Measurements from ENCODE around the gene KIF13A. TPM values are rescaled to one million over a fixed set of nuclear protein-coding genes. Genes with fewer than 3 reads are reported as not detected.
"Not testable (repeated sequence)": the region's sequence is repeated elsewhere in the genome, so short reads cannot be mapped to it uniquely, and the experiment has no call there.

The KIF13A gene
- total RNA-seq, 8 experiments from 2014 or later: 15.5 to 50.5 (median 24.5) TPM

DNA sequence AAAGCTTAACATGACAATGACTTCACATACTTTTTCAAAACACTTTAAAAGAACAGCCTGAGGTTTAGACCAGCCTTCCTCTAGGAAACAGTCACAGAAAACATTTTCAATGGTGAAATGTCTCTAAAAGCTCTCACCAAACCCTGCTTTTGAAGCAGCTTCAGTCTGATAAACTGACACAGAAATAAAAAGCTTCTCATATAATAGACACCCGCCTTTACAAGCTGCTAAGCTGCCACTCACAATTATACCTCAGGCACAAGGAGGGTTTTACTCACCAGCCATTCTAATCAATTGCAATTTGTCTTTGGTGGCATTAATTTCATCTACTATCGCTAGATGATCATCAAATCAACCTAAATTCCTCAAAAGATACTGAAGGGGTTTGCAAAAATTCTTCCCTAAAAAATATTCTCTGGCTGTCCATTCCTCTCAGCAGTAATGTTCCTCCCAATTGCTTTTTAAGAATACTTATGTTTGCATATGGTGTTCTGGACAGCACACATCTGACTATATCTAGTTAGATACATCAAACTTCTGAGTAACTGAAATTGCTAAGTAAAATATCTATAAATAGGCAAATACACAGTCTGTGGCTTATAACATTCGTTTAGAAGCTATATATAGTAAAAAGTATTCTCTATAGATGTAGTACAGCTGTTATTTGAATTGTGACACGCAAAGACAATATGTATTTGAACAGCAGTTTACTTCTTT is 29.4 kb downstream of the KIF13A start:
- no peak overlapping the region for H3K27ac ChIP-seq
- peaks cover 4% of the 10 kb centered on the region in 2 donors for H3K4me1 ChIP-seq (replicated peaks in 1 of 2)
- no peak overlapping the region for H3K4me3 ChIP-seq
- in situ Hi-C loops (cut with MboI; ENCODE audit: low pct_unique_long_range_greater_than_20kb in 2 of 9, low sequenced_read_pairs in 9 of 9, unreplicated experiment in 9 of 9): no loop called here
- WGBS, 10 experiments: 56 to 90% (median 78%) methylated on average over 2 to 4 of the region's 4 CpGs
- no peak for ATAC-seq (replicated peaks in 6 of 8)

DNA sequence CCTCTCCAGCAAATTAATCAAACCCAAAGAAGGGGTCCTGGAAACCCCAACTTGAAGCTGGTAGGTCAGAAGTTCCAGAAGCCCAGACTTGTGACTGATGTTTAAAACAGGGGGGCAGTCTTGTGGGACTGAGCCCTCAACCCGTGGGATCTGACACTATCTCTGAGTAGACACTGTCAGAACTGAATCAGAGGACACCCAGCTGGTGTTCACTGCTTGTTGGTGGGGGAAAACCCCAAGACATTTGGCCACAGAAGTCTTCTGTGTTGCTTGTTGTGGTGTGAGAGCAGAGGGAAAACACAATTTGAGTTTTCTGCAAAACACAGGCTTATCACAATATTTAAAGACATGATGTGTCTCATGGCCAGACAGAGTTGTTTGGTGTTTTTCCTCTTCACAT is 29.9 kb downstream of the KIF13A start:
- H3K4me1 ChIP-seq (replicated peaks in 1 of 2): peaks cover 4% of the 10 kb centered on the region in 2 donors
- WGBS, 10 experiments: 0 to 67% (median 38%) methylated on average over 1 of the region's 1 CpG; no CpG with 5 or more reads in 7 of the 10 experiments
- ATAC-seq (replicated peaks in 6 of 8): no peak
- no peak overlapping the region for H3K4me3 ChIP-seq
- in situ Hi-C loops (cut with MboI; ENCODE audit: low pct_unique_long_range_greater_than_20kb in 2 of 9, low sequenced_read_pairs in 9 of 9, unreplicated experiment in 9 of 9): no loop called here
- H3K27ac ChIP-seq: no peak overlapping the region

DNA sequence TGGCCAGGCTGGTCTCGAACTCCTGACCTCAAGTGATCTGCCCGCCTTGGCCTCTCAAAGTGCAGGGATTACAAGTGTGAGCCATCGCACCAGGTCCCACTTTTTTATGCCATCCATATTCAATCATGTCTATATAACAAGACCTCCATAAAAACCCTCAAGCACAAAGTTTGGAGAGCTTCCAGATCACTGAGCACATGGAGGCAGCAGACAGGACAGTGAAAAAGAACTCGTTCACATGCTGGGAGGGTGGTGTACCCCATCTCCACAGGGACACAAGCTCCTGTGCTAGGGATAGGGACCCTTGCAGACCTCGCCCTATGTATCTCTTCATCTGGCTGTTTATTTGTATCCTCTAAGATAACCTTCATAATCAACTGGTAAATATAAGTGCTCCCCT is 30.3 kb downstream of the KIF13A start:
- Histone ChIP-seq H3K4me3 (no peak overlapping the region), H3K4me1 (replicated peaks in 1 of 2) (peaks cover 4% of the 10 kb centered on the region in 2 donors), H3K27ac (no peak overlapping the region)
- WGBS, 10 experiments: 20 to 100% (median 93%) methylated on average over 1 to 3 of the region's 5 CpGs; no CpG with 5 or more reads in 4 of the 10 experiments
- ATAC-seq (replicated peaks in 6 of 8): no peak
- in situ Hi-C loops (cut with MboI; ENCODE audit: low pct_unique_long_range_greater_than_20kb in 2 of 9, low sequenced_read_pairs in 9 of 9, unreplicated experiment in 9 of 9): no loop called here

DNA sequence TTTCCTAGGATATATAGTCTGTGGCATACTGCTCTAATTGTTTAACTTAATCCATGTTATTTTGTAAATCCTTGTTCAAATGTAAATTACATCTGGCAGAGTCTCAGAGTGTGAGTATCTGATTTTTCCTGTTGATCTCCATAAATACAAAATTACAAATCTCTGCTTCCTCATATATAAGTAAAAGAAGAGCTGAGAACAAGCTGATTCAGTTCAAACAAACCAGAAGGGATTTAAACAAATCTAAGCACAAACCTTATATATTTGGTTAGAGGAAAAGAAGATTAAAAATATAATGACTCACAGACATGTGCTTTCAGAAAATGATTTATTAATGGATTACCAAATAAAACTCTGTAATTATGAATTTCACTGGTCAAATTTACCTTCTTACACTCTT is 37.3 kb downstream of the KIF13A start:
- in situ Hi-C loops (cut with MboI; ENCODE audit: low pct_unique_long_range_greater_than_20kb in 2 of 9, low sequenced_read_pairs in 9 of 9, unreplicated experiment in 9 of 9): no loop called here
- H3K4me3 ChIP-seq: no peak overlapping the region
- no peak overlapping the region for H3K27ac ChIP-seq
- no peaks in the 10 kb centered on the region for H3K4me1 ChIP-seq (replicated peaks in 1 of 2)
- peak in 1 of 8 experiments; percentile 19 for ATAC-seq (replicated peaks in 6 of 8)

DNA sequence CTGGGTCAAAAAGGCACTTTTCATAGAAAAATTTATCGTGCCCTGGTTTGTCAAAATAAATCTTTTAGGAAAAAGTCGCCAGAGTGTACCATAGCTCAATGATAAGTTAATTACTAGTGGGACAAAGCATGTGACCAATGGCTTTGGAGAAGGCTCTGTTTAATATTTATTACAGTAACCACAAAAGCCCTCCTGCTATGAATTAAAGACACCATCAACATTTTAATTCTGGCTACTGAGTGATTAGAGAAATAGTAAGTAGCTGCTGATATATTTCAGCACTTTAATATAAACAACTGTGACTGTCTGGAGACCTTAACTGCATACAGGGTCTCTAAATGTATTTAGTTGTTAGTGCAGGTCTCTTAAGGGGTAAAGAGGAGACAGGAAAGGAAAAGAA is 38.3 kb downstream of the KIF13A start:
- peak in 1 of 8 experiments; percentile 31 for ATAC-seq (replicated peaks in 6 of 8)
- WGBS, 10 experiments: 68 to 100% (median 72%) methylated on average over 1 to 2 of the region's 2 CpGs; no CpG with 5 or more reads in 3 of the 10 experiments
- H3K4me3 ChIP-seq: no peak overlapping the region
- in situ Hi-C loops (cut with MboI; ENCODE audit: low pct_unique_long_range_greater_than_20kb in 2 of 9, low sequenced_read_pairs in 9 of 9, unreplicated experiment in 9 of 9): no loop called here
- no peaks in the 10 kb centered on the region for H3K4me1 ChIP-seq (replicated peaks in 1 of 2)
- H3K27ac ChIP-seq: no peak overlapping the region

DNA sequence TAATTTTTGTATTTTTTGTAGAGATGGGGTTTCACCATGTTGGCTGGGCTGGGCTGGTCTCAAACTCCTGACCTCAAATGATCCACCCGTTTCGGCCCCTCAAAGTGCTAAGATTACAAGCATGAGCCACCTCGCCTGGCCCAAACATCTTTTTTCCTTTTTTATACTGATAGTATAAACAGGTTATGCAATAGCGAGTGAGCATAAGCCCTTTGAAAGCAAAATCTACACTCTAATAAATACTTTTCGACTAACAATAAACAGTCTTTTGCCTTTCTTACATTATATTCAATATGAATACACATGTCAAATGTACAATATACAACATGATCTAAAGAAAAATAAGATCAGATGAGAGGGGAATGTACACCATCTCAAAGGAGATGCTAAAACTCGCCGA is 38.7 kb downstream of the KIF13A start:
- Histone ChIP-seq H3K4me3 (no peak overlapping the region), H3K4me1 (replicated peaks in 1 of 2) (no peaks in the 10 kb centered on the region), H3K27ac (no peak overlapping the region)
- WGBS, 10 experiments: 85 to 100% (median 95%) methylated on average over 1 to 7 of the region's 7 CpGs; no CpG with 5 or more reads in 2 of the 10 experiments
- no peak for ATAC-seq (replicated peaks in 6 of 8)
- in situ Hi-C loops (cut with MboI; ENCODE audit: low pct_unique_long_range_greater_than_20kb in 2 of 9, low sequenced_read_pairs in 9 of 9, unreplicated experiment in 9 of 9): no loop called here

DNA sequence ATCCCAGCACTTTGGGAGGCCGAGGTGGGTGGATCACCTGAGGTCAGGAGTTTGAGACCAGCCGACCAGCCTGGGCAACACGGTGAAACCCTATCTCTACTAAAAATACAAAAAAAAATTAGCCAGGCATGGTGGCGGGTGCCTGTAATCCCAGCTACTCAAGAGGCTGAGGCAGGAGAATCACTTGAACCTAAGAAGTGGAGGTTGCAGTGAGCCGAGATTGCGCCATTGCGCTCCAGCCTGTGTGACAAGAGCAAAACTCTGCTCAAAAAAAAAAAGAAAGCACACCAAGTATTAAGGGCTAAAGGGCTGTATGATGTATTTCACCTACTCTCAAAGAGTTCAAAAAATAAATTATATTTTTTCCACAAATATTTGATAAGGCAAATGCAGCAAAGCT is 39.9 kb downstream of the KIF13A start:
- H3K4me3 ChIP-seq; ATAC-seq (replicated peaks in 6 of 8); in situ Hi-C loops (cut with MboI; ENCODE audit: low pct_unique_long_range_greater_than_20kb in 2 of 9, low sequenced_read_pairs in 9 of 9, unreplicated experiment in 9 of 9); H3K27ac ChIP-seq; H3K4me1 ChIP-seq (replicated peaks in 1 of 2): not testable (repeated sequence)
- WGBS, 10 experiments: 90 to 100% (median 100%) methylated on average over 1 to 7 of the region's 7 CpGs; no CpG with 5 or more reads in 2 of the 10 experiments

DNA sequence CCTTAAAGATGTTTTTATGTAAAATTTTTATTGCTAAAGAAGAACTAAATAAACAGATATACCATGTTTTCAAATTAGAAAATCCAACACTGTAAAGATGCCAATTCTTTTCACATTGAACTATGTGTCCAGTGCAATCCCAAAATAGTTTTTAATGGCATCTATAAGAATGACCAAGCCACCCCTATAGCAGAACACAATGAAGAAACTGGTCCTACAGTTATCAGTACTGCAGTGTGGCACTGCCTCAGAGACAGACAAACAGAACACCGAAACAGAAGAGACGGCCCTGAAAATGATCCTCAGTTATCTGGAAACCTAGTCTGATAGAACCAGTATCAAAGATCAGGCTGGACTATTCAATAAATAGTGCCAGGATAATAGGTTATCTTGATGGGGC is 41.9 kb downstream of the KIF13A start:
- ATAC-seq (replicated peaks in 6 of 8): peak in 1 of 8 experiments; percentile 49
- in situ Hi-C loops (cut with MboI; ENCODE audit: low pct_unique_long_range_greater_than_20kb in 2 of 9, low sequenced_read_pairs in 9 of 9, unreplicated experiment in 9 of 9): no loop called here
- Histone ChIP-seq H3K4me1 (replicated peaks in 1 of 2) (no peaks in the 10 kb centered on the region), H3K27ac (no peak overlapping the region), H3K4me3 (no peak overlapping the region)
- 60 to 100% (median 85%) methylated on average over 1 to 2 of the region's 2 CpGs; no CpG with 5 or more reads in 2 of the 10 experiments for WGBS, 10 experiments

DNA sequence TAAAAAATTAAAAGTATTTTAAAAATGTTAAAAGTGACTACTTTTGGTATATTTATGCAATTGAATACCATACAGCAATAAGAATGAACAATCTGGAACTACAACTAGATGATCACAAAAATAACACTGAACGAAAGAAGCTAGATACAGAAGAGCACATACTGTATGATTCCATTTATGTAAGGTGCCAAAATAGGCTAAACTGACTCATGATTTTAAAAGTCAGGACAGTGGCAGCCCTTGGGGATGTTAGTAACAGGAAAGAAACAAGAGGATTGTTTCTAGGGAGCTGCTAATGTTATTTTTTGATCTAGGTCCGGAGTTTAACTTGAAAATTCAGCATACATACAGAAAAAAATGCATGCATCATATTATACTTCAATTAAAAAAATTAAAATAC is 42.3 kb downstream of the KIF13A start:
- WGBS, 10 experiments: 0 to 100% (median 81%) methylated on average over 1 to 2 of the region's 2 CpGs
- in situ Hi-C loops (cut with MboI; ENCODE audit: low pct_unique_long_range_greater_than_20kb in 2 of 9, low sequenced_read_pairs in 9 of 9, unreplicated experiment in 9 of 9): no loop called here
- ATAC-seq (replicated peaks in 6 of 8): peak in 3 of 8 experiments; percentile 57 to 71 (median 66)
- no peak overlapping the region for H3K27ac ChIP-seq
- peaks cover 0 to 4% of the 10 kb centered on the region in 2 donors for H3K4me1 ChIP-seq (replicated peaks in 1 of 2)
- no peak overlapping the region for H3K4me3 ChIP-seq

DNA sequence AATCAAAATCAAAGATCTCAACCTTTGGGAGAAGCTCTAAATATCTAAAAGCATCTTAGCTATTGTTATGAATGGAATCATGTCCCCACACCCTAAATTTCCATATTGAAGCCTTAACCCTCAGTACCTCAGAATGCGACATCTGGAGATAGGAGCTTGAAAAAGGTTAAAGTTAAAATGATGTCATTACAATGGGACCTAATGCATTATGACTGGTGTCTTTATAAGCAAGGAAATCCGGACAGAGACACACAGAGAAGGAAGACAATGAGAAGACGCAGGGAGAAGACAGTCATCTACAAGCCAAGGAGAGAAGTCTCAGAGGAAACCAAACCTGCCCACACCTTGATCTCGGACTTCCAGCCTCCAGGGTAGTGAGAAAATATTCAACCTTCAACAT is 46.1 kb downstream of the KIF13A start:
- no peak overlapping the region for H3K4me3 ChIP-seq
- no peak overlapping the region for H3K27ac ChIP-seq
- in situ Hi-C loops (cut with MboI; ENCODE audit: low pct_unique_long_range_greater_than_20kb in 2 of 9, low sequenced_read_pairs in 9 of 9, unreplicated experiment in 9 of 9): no loop called here
- H3K4me1 ChIP-seq (replicated peaks in 1 of 2): peaks cover 0 to 4% of the 10 kb centered on the region in 2 donors
- ATAC-seq (replicated peaks in 6 of 8): peak in 1 of 8 experiments; percentile 23
- 62 to 100% (median 90%) methylated on average over 1 to 4 of the region's 4 CpGs; no CpG with 5 or more reads in 3 of the 10 experiments for WGBS, 10 experiments

DNA sequence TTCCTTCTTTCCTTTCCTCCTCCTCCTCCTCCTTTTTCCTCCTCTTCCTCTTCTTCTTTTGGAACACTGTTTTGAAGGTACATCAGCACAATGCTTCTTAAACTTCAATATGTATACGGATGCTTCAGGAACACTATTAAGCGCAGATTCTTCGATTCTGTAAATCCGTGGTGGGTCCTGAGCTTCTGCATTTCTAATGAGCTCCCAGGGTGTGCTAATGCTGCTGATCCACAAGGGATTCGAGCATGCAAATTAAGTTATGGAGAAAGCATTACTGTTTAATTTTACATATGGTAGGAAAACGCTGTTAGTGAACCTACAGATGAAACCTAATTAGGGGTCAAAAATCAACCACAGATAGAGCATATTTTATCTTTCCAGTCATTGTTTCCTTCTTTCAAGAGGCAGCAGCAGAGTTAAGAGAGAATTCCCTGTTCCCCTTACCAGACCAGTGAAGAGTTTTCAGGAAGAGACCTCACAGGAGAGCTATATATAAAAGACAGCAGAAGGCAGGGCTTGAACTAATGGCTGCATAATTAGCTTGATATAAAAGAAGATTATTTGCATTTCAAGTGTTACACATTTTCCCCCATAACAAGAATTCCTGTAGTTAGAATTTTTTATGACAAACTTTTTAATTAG is 47.2 kb downstream of the KIF13A start:
- Histone ChIP-seq H3K4me3 (no peak overlapping the region), H3K4me1 (replicated peaks in 1 of 2) (peaks cover 0 to 4% of the 10 kb centered on the region in 2 donors), H3K27ac (no peak overlapping the region)
- in situ Hi-C loops (cut with MboI; ENCODE audit: low pct_unique_long_range_greater_than_20kb in 2 of 9, low sequenced_read_pairs in 9 of 9, unreplicated experiment in 9 of 9): no loop called here
- 7 to 87% (median 37%) methylated on average over 3 to 6 of the region's 6 CpGs; no CpG with 5 or more reads in 1 of the 10 experiments for whole genome bisulfite sequencing, 10 experiments
- peak in 1 of 8 experiments; percentile 55 for ATAC-seq (replicated peaks in 6 of 8)

DNA sequence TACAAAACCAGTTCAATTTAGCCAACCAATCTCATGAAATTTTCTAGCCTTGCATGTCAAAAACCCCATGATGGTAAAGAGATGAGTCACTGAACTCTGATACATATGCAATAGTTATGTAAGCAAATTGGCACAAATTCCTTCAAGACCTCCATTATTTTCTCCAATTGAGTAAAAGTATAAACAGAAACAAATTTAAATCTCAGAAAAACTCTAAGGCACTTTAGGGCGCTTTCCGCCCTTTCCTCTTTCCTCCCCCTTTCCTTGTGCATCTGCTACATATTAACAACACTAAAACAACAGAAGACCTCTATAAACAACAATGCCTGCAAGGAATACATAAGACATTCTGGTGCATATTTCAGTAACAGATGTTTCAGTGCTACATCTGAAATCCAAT is 48.5 kb downstream of the KIF13A start:
- 27 to 100% (median 77%) methylated on average over 2 of the region's 2 CpGs; no CpG with 5 or more reads in 4 of the 10 experiments for WGBS, 10 experiments
- in situ Hi-C loops (cut with MboI; ENCODE audit: low pct_unique_long_range_greater_than_20kb in 2 of 9, low sequenced_read_pairs in 9 of 9, unreplicated experiment in 9 of 9): no loop called here
- H3K27ac ChIP-seq: no peak overlapping the region
- peaks cover 0 to 4% of the 10 kb centered on the region in 2 donors for H3K4me1 ChIP-seq (replicated peaks in 1 of 2)
- ATAC-seq (replicated peaks in 6 of 8): peak in 3 of 8 experiments; percentile 57 to 72 (median 72)
- no peak overlapping the region for H3K4me3 ChIP-seq

DNA sequence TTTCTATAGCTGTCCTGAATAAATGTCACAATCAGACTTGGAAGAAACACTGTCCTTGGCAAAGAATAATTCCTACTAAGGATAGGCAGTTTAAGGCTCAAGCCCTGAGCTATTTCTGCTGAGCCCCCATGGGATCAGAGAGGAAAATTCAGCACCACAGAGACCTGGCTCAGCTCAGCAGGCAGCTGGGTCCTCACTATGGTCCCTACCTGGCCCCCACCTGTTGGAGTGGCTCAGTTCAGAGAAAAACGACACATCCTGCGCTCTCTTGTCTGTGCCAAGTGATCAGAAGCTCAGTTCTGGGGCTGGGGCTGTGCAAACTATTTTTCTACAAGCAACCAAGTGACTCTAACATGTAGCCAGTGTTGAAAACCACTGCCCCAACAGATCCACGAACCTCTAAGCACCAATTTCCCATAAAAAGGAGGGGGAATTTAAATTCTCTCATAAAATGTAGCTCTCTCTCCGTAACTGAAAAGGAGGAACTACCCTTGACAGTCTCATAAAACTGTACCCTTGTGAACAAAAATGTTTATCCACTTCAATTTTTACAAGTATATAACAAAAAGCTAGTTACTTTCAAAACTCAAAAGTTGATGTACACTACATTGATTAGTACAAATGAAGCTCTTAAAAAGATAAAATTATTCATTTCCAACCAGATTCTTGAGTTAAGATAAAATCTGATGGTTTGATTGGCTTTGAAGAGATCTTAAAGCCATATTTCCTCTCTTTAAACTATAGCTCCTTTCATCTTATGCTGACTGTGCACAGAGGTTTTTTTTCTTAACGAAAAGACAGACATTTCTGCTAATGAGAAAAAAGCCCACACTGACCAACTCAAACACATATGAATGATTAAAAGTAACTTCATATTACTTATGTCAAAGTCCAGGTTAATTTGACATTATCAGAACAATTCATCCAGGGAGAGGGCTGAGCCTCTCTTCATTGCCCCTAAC is 52.0 kb downstream of the KIF13A start:
- Histone ChIP-seq H3K27ac (no peak overlapping the region), H3K4me3 (no peak overlapping the region), H3K4me1 (replicated peaks in 1 of 2) (peaks cover 3 to 11% of the 10 kb centered on the region in 2 donors)
- no peak for ATAC-seq (replicated peaks in 6 of 8)
- WGBS, 10 experiments: 70 to 100% (median 84%) methylated on average over 2 to 5 of the region's 5 CpGs; no CpG with 5 or more reads in 1 of the 10 experiments
- in situ Hi-C loops (cut with MboI; ENCODE audit: low pct_unique_long_range_greater_than_20kb in 2 of 9, low sequenced_read_pairs in 9 of 9, unreplicated experiment in 9 of 9): no loop called here

Measured in motor neuron (in vitro differentiated cells).